GM23338 (cell line): ENCODE data around the gene SPRED3. TPM values are rescaled to one million over a fixed set of nuclear protein-coding genes. Genes with fewer than 3 reads are reported as not detected.

Experiments
- ATAC-seq: fragments of 200-7000 bp; cut with Tn5 transposase; 3 replicates; pipeline ENCODE4 v1.9.1; 2020
- DNase-seq: peaks from one replicate; pipeline ENCODE4 v3.0.0-alpha.2; 2015; ENCODE audit warnings: low spot score
- H2AFZ ChIP-seq: fragments of 200-600 bp; sonication (generic); 2 replicates; pipeline ENCODE4 v1.8.0; 2016; ENCODE audit warnings: antibody characterized with exemption, mild to moderate bottlenecking, moderate library complexity
- H3F3A ChIP-seq: fragments of 200-600 bp; sonication (generic); replicated peaks from 2 replicates; pipeline ENCODE4 v1.8.0; 2017; ENCODE audit warnings: antibody characterized with exemption, mixed run types, low read depth
- H3K27ac ChIP-seq: fragments of 200-600 bp; sonication (generic); 2 replicates; pipeline ENCODE4 v1.6.1; 2016; ENCODE audit warnings: low read depth
- H3K27me3 ChIP-seq: fragments of 200-600 bp; sonication (generic); 2 replicates; pipeline ENCODE4 v1.8.0; 2016; ENCODE audit warnings: mild to moderate bottlenecking, mixed run types, moderate library complexity; ENCODE audit not compliant: insufficient read depth
- H3K36me3 ChIP-seq: fragments of 200-600 bp; sonication (generic); 2 replicates; pipeline ENCODE4 v1.8.0; 2016; ENCODE audit warnings: mild to moderate bottlenecking; ENCODE audit not compliant: insufficient read depth
- H3K4me1 ChIP-seq: fragments of 200-600 bp; sonication (generic); 2 replicates; pipeline ENCODE4 v1.8.0; 2016; ENCODE audit warnings: mild to moderate bottlenecking, moderate library complexity; ENCODE audit not compliant: insufficient read depth
- H3K4me2 ChIP-seq: fragments of 200-600 bp; sonication (generic); 2 replicates; pipeline ENCODE4 v1.7.1; 2017; ENCODE audit warnings: mixed run types
- H3K4me3 ChIP-seq: fragments of 200-600 bp; sonication (generic); 2 replicates; pipeline ENCODE4 v1.6.1; 2016; ENCODE audit warnings: mixed run types
- H3K79me2 ChIP-seq: fragments of 200-600 bp; sonication (generic); replicated peaks from 2 replicates; pipeline ENCODE4 v1.8.0; 2017; ENCODE audit warnings: mild to moderate bottlenecking; ENCODE audit not compliant: insufficient read depth
- H3K9me2 ChIP-seq: fragments of 200-600 bp; sonication (generic); 2 replicates; pipeline ENCODE4 v1.8.0; 2017; ENCODE audit not compliant: insufficient read depth
- H4K20me1 ChIP-seq: fragments of 200-600 bp; sonication (generic); replicated peaks from 2 replicates; pipeline ENCODE4 v1.8.0; 2017; ENCODE audit warnings: mild to moderate bottlenecking; ENCODE audit not compliant: insufficient read depth
- H3K27ac Mint-ChIP-seq: 2 replicates; pipeline ENCODE4 v1.8.0; 2020; ENCODE audit warnings: inconsistent platforms, mild to moderate bottlenecking, moderate library complexity, mixed read lengths
- H3K27me3 Mint-ChIP-seq: 3 replicates; pipeline ENCODE4 v1.8.0; 2022; ENCODE audit warnings: low read depth, mild to moderate bottlenecking, moderate library complexity, mixed read lengths, inconsistent platforms; ENCODE audit not compliant: insufficient read depth, poor library complexity
- H3K36me3 Mint-ChIP-seq: 3 replicates; pipeline ENCODE4 v1.8.0; 2021; ENCODE audit warnings: low read depth, mild to moderate bottlenecking, inconsistent platforms, moderate library complexity, mixed read lengths
- H3K4me1 Mint-ChIP-seq: 3 replicates; pipeline ENCODE4 v1.8.0; 2020; ENCODE audit warnings: mild to moderate bottlenecking, inconsistent platforms, mixed read lengths
- H3K4me3 Mint-ChIP-seq: 3 replicates; pipeline ENCODE4 v1.8.0; 2021; ENCODE audit warnings: moderate library complexity, mild to moderate bottlenecking, inconsistent platforms, mixed read lengths
- H3K9me3 Mint-ChIP-seq: 3 replicates; pipeline ENCODE4 v1.8.0; 2020; ENCODE audit warnings: moderate library complexity, mild to moderate bottlenecking, inconsistent platforms, mixed read lengths
- CTCF ChIP-seq, 2 experiments: fragments of 200-600 bp in 1 of 2; sonication (generic) in 1 of 2; conservative IDR thresholded peaks; 2 replicates each; pipeline versions ENCODE4 v1.5.1 to v1.6.1; 2016 to 2017; ENCODE audit warnings: antibody characterized with exemption in 2 of 2, low read depth in 2 of 2, mild to moderate bottlenecking in 2 of 2, moderate library complexity in 1 of 2
- ETS1 ChIP-seq: IDR thresholded peaks from 2 replicates; pipeline ENCODE4 v1.6.1; 2016; ENCODE audit warnings: antibody characterized with exemption
- EZH2 ChIP-seq: fragments of 200-600 bp; sonication (generic); IDR thresholded peaks from one replicate; pipeline ENCODE4 v1.8.0; 2017; ENCODE audit warnings: antibody characterized with exemption, mild to moderate bottlenecking, low read depth; ENCODE audit not compliant: unreplicated experiment
- EZH2phosphoT487 ChIP-seq: fragments of 200-600 bp; sonication (generic); IDR thresholded peaks from one replicate; pipeline ENCODE4 v1.8.1; 2018; ENCODE audit warnings: antibody characterized with exemption; ENCODE audit not compliant: unreplicated experiment
- JUNB ChIP-seq: IDR thresholded peaks from one replicate; pipeline ENCODE4 v1.6.1; 2016; ENCODE audit warnings: antibody characterized with exemption; ENCODE audit not compliant: unreplicated experiment
- NANOG ChIP-seq: IDR thresholded peaks from 2 replicates; pipeline ENCODE4 v1.6.1; 2016; ENCODE audit warnings: antibody characterized with exemption, borderline replicate concordance
- POLR2AphosphoS5 ChIP-seq: IDR thresholded peaks from 2 replicates; pipeline ENCODE4 v1.6.1; 2016; ENCODE audit warnings: antibody characterized with exemption, low read depth
- REST ChIP-seq: IDR thresholded peaks from one replicate; pipeline ENCODE4 v1.6.1; 2018; ENCODE audit warnings: antibody characterized with exemption; ENCODE audit not compliant: unreplicated experiment
- ZNF114 ChIP-seq: fragments of 250-450 bp; sonication (Bioruptor Pico); IDR thresholded peaks from 2 replicates; pipeline ENCODE4 v1.5.0; 2020; ENCODE audit warnings: mild to moderate bottlenecking, moderate library complexity
- ZNF331 ChIP-seq: fragments of 250-450 bp; sonication (Bioruptor Pico); IDR thresholded peaks from 2 replicates; pipeline ENCODE4 v1.5.0; 2020; ENCODE audit warnings: low read depth, mild to moderate bottlenecking, moderate library complexity
- ZNF462 ChIP-seq: fragments of 250-450 bp; sonication (Bioruptor Pico); IDR thresholded peaks from 2 replicates; pipeline ENCODE4 v1.5.0; 2020; ENCODE audit warnings: mild to moderate bottlenecking, moderate library complexity
- polyA plus RNA-seq: library from polyadenylated mRNA; unstranded; fragments of >200 nt; fragmentation: Nextera tagmentation; extraction: Ambion mirVana; gene quantifications from 2 replicates; pipeline ENCODE4 v1.2.1, GENCODE V29; 2016
- total RNA-seq: library from RNA; depleted of rRNA; stranded (reverse); fragments of >200 nt; shearing (Covaris generic); gene quantifications from 2 replicates; pipeline ENCODE4 v1.2.3, GENCODE V29; 2014

SPRED3 gene
- total and polyA plus RNA-seq, 2 experiments from 2014 or later, result 3.9 to 11.6 TPM

- H3K27me3 ChIP-seq, result peaks cover 73% of the 10 kb centered on the region
- Mint-ChIP-seq H3K9me3 (peaks cover 4% of the 10 kb centered on the region; the same call in 2 of the 3 replicates), H3K27me3 (peaks cover 57% of the 10 kb centered on the region), H3K4me3 (no peak overlapping the region; the same call in 2 of the 3 replicates), H3K36me3 (peaks cover 9% of the 10 kb centered on the region), H3K4me1 (0 out of 3 replicates have a peak, but pooled peaks cover 6% of the 10 kb centered on the region), H3K27ac (no peak overlapping the region)
- no peak overlapping the region for H3K4me2 ChIP-seq
- H3K9me2 ChIP-seq, result peaks cover 6% of the 10 kb centered on the region; the same call in 1 of the 2 replicates
- H3K4me1 ChIP-seq, result no peaks in the 10 kb centered on the region
- no peak overlapping the region for H2AFZ ChIP-seq
- ATAC-seq, result no peak
- DNase-seq, result no peak
- no peak overlapping the region for H3K27ac ChIP-seq
- H3K4me3 ChIP-seq, result no peak overlapping the region
- H4K20me1 ChIP-seq, result no peaks in the 10 kb centered on the region; the same call in 1 of the 2 replicates
- H3K79me2 ChIP-seq, result no peaks in the 10 kb centered on the region
- H3K36me3 ChIP-seq, result no peaks in the 10 kb centered on the region
- TF ChIP-seq JUNB (no peak), EZH2 (no peak), ZNF114 (CRISPR knock-in tag) (no peak), POLR2AphosphoS5 (no peak), CTCF (conservative IDR thresholded peaks at IDR 0.05; ENCODE audit: low read depth in 2 of 2) (no peak), ZNF331 (no peak), NANOG (no peak), EZH2phosphoT487 (no peak), ZNF462 (no peak), REST (no peak), ETS1 (no peak)
- 0 out of 2 replicates have a peak, but pooled peaks cover 5% of the 10 kb centered on the region for H3F3A ChIP-seq
These were observed 11.9 kb downstream of the SPRED3 start for GRCh38 chr19:38400361-38400760.
